NCI-H2196 (cell line): ENCODE data around the gene MPDZ.

Source experiments
- DNase-seq: peaks from one replicate; lab custom pipeline; 2025; ENCODE audit not compliant: unreplicated experiment; lab: John Stamatoyannopoulos, UW

MPDZ gene

GRCh38 chr9:13189362-13189761 is 90.1 kb downstream of the MPDZ start:
- no peak for DNase-seq

DNA sequence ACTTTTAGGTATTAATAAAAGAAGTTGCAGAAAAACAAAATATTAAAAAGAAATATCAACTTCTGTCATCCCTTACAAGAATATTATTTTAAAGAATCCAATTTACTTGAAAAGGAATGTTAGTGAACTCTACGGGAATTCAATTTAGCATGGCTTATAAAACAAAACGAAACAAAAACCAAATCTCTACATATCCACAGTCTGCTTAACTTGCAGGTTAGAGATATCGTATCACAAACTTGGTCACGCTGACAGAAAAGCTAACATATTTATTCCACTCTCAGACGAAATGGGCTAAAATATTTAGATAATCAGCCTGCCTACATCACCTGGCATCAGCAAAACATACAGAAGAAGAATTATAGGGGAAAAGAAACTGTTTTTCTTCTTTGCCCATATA is 92.7 kb downstream of the MPDZ start:
- no peak for DNase-seq

DNA sequence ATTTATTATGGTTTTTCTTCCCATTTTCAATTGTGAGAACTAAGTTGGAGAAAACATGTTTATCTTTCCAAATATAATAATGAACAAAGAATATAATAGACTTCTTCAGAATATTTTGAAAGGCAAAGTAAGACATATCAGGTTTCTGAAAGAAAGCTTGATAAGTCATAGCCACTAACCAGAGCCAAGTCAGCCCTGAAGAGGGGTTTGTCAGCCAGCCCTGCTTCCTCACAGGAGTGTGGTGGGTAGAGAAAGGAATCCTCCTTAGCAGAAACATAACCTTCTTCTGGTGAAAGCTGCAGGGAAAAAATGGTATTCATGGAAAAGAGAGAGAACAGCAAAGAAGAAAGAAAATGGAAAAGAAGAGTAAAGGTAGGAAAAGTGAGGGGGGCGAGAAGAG is 93.4 kb downstream of the MPDZ start:
- peak; percentile 28 for DNase-seq

DNA sequence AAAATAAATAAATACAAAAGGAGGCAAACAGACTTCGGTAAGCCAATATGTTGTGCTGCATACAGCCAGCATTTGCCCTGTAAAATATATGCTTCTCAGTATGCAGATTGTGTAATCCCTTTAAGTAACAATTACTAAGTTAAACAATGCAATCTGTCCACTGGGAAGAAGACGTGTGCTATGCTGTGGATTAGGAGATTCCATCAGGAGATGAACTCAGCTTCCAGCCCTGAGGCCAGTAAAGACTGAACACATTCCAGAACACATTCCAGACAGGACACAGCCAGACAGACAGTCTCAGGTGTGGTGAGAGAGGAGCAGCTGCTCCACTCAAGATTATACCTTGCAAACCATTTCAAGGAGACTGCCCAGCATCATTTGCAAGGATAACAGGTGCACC is 97.8 kb downstream of the MPDZ start:
- no peak for DNase-seq

- no peak for DNase-seq
Observed at GRCh38 chr9:13179257-13179656, 100.2 kb downstream of the MPDZ start.

DNA sequence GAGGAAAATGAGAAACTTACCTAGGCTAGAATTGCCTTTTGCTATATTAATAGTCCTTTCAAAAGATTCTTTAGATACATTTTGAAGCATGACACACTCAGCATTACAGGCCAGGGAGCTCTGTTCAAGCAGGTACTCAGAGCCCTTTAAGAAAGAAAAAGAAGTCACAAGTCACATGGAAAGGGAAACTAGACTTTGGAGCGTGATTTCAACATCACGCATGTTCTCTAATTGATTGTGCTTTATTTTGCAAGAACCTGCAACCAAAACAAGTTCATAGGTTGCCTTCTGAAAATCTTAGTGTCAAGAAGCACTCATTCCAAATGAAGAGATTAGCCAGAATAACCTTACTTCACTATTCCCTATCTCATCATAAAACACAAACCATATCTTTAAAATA is 103.8 kb downstream of the MPDZ start:
- DNase-seq, result no peak

DNA sequence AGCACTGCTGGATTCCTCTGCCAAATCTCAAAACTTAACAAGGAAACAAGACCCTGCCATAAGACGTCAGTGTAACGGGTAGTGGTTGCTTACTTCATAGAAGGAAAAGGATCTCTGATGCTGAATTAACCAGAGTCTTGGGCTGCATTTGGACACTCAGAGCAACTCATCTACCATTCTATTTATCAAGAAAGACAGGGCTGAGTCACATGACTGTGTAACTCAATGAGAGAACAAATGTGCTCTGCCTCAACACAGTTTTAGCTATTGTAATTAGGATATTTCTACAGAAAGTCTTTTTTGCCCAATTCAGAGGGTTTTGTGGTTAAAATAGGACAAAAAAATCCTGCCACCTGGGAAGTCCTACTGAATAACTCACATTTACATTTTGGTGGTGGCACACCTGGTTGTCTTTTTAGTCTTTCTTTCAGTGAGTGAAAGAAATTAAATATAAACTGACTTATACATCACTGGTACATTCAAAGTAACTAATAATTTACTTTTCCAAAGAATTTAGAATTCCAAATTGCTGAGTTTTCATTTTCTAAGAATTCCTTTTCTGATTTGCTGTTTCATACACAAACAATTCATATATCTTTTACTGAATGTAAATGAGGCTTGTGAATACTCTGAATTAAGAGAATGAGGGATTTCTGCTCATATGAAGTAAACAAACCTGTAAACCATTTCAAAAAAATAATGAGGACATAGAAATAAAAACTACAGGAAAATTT is 104.4 kb downstream of the MPDZ start:
- DNase-seq, result no peak

DNA sequence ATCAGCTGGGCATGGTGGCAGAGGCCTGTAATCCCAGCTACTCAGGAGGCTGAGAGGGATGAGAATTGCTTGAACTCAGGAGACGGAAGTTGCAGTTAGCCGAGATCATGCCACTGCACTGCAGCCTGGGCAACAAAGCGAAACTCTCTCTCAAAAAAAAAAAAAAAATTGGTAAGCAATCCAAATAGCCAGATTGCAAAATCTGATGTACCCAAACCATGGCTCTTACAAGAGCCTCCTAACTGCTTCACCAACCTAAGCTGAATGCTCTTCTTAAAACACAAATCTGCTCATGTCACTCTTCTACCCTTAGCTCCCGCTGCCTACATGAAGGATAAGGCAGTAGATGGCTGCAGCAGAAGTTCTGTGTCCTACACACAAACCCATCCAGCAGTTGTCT is 105.9 kb downstream of the MPDZ start:
- no peak for DNase-seq

DNA sequence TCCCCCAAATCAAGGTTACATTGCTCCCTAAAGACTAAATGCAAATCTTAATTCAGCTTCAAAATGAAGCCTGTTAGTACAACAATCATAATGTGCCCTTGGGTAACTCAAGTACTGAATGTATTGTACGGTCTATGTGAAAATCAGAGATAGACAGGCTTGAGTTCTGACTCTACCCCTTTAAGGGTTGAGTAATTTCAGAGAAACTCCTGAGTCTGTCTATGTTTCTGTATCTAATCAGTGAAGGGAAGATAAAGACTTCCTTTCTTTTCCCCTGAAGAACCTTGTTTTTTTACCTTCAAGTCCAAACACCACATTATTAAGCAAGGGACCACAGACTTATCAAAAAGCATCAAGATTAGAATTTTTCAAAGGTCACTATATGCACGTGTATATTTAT is 108.2 kb downstream of the MPDZ start:
- no peak for DNase-seq

DNA sequence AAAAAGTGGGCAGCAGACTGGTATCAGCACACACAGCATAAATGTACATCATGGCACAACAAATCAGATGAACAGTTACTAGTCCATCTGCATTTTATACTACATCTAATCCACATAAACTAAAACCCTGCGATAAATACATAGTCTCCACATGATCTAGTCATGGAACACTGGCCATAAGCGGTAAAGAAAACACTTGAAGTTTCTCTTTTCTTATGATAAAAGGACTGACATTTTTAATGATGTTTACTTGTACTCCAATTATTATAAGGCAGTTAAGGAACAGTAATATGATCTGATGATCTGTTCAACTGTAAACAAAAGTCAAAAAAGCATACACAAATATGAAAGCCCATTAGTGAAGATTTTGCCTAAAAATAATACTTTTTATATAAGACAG is 112.5 kb downstream of the MPDZ start:
- DNase-seq, result peak; percentile 46

DNA sequence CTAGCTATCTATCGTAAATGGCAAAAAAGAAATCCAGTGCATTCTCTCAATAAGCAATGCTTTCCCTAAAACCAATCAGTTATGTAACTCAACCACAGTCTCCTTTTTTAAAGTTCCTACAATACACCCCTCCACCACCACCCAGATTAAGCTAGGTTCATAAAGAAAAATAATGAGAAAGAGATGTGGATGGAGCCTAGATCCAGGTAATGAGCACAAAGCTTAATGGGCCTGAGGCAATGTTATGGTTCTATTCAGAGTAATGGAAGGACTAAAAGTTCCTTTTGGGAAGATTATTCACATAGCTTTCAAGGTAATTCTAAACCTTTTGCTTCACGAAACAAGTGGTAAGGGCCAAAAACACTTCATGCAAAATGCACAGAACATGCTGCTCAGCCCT is 113.5 kb downstream of the MPDZ start:
- DNase-seq, result no peak

DNA sequence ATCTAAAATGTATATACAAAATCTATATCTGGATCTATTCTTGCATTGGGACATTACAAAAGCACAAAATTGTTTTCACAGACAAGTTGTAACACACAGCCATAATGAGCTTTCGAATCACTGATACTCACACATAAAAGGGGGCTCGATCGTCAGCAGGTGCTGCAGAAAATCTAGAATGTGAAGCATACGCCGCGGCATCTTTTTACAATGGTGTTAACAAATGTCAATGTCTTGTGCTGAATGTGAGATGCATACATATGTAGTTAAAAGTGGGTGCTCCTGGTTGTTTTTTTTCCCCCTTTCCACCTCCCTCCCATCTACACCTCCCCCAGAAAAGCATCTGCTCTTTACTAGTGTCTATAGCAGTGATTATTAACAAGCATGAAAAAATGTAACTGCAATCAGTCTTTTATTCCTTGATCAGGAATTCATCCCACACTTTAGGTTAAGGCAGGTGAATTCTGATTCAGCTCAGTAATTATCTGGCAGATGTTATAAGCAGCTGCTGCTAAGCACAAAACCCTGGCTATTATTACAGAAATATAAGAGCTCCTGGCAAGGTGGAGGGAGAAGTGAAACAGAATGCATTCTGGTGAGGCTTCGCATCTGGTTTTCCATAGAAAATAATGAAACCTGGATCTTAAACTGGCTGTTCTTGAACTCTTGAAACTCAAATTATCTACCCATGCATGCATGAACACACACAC is 114.1 kb downstream of the MPDZ start:
- peak; percentile 71 for DNase-seq

- no peak for DNase-seq
Observed at GRCh38 chr9:13163946-13164345, 115.5 kb downstream of the MPDZ start.

- no peak for DNase-seq
Observed at GRCh38 chr9:13163287-13163686, 116.2 kb downstream of the MPDZ start.

DNA sequence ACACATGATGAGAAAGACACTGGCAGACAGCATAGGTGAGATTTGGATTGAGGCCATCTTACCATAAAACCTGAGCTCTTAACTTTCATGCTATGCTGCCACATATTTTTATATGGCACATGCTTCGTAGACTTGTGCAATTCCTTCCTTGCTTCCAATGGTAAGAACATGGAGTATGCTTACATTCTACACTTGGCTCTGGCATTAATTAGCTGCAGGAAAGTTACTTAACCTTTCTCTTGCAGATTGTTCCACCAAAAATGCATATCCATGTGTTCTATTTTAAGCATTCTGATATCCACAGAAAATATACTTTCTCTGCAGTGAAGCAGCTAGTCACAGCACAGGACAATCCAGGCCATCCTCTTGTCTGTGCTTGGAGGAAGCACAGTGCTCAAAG is 119.4 kb downstream of the MPDZ start:
- DNase-seq, result no peak

DNA sequence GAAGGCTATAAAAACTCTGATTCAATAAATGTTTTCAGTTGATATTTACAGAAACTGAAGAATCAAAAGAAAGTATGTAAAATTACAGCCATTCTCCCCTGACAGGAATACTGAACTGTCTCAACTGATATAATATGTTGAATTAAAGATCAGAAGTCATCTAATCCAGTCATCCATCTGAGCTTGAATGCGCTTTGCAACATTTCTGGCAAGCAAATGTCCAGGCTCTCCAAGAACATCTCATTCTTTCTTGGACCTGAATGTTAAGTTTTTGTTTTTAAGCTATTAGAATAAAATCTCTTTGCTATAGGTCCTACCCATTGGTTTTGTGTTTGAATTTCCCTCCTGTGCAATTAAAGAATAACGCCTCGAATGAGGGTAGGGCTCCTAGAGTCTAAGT is 120.5 kb downstream of the MPDZ start:
- no peak for DNase-seq

DNA sequence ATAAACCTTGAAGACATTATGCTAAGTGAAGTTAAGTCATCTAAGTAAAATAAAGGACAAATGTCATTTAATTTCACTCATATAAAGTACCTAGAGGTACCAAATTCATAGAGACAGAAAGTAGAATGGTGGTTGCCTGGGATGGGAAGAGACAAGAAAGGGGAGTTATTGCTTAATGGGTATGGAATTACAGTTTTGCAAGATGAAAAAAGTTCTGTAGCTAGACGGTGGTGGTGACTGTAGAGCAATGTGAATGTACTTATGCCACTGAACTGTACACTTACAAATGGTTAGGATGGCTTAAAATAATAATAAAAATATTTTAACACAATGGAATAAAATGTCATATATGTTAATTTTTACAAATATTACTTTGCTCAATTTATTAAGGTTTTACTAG is 128.0 kb downstream of the MPDZ start:
- DNase-seq, result no peak

- no peak for DNase-seq
Observed at GRCh38 chr9:13149454-13149853, 130.0 kb downstream of the MPDZ start.

GRCh38 chr9:13146840-13147239 is 132.7 kb downstream of the MPDZ start:
- no peak for DNase-seq

DNA sequence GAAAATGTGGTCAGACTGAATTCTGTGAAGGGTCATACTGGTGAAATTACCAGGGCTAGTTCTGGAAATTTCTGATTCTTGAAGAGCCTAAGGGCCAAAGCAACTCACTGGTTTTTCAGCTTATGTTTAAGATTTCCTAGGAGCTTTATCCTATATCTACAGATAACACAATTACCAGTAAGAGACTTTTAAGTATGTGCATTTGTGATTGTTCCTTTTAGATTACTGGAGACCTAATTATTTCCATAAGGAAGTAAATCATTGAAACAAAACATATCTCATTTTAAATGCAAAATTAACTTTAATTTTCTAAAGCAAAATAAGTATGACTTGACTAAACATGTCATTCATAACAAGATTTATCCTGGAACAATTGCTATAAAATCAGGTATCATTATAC is 134.2 kb downstream of the MPDZ start:
- no peak for DNase-seq

- no peak for DNase-seq
Observed at GRCh38 chr9:13144166-13144775, 135.2 kb downstream of the MPDZ start.

DNA sequence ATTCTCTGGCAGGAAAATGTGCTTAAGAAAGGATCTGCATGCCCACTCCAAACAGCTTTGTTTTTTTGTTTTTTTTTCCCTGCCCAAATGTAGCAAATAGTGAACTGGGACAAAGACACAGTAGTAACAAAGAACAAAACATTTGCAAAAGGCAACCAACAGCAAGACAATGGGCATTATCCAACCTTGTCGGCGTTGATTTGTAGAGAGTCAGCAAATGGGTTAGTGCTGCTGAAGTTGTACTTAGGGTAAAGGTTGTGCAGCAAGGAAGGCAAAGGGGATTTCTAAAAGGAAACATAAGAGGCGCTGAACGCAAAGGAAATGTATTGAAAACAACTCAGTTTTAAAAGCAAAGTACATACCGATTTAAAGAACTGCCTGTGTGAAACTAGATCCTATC is 136.2 kb downstream of the MPDZ start:
- DNase-seq, result no peak
